HepG2 (cell line): Measurements from ENCODE around the gene COL9A3. TPM values are rescaled to one million over a fixed set of nuclear protein-coding genes. Genes with fewer than 3 reads are reported as not detected.

Experiments
- ATF7 ChIP-seq, 2 experiments: fragments of 450-650 bp in 1 of 2; sonication (generic) in 1 of 2; formaldehyde crosslinking in 1 of 2; IDR thresholded peaks; 2 replicates each; pipeline versions ENCODE4 v1.4.0 to v1.6.1; 2016 to 2020; ENCODE audit warnings: antibody characterized with exemption in 1 of 2, mild to moderate bottlenecking in 1 of 2, missing genetic modification reagents in 1 of 2
- CHCHD3 ChIP-seq: sonication (generic); formaldehyde crosslinking; IDR thresholded peaks from 2 replicates; pipeline ENCODE4 v1.8.0; 2022; ENCODE audit warnings: mild to moderate bottlenecking, missing genetic modification reagents, moderate library complexity
- CREB1 ChIP-seq, 2 experiments: fragments of 450-650 bp in 1 of 2; IDR thresholded peaks; 2 replicates each; pipeline ENCODE4 v1.6.1; 2016 to 2017; ENCODE audit warnings: control low read depth in 1 of 2, mild to moderate bottlenecking in 1 of 2, missing compliant biosample characterization in 1 of 2, missing genetic modification characterization in 1 of 2
- DRAP1 ChIP-seq: IDR thresholded peaks from 2 replicates; pipeline ENCODE4 v1.6.1; 2016; ENCODE audit warnings: missing genetic modification reagents, missing compliant biosample characterization
- GLI4 ChIP-seq: sonication (generic); formaldehyde crosslinking; IDR thresholded peaks from 2 replicates; pipeline ENCODE4 v1.5.1; 2020; ENCODE audit warnings: missing genetic modification reagents, mild to moderate bottlenecking, moderate library complexity, borderline replicate concordance
- GZF1 ChIP-seq: sonication (generic); formaldehyde crosslinking; IDR thresholded peaks from 2 replicates; pipeline ENCODE4 v1.5.1; 2020; ENCODE audit warnings: mild to moderate bottlenecking, missing genetic modification reagents
- HIC2 ChIP-seq: sonication (generic); formaldehyde crosslinking; IDR thresholded peaks from 2 replicates; pipeline ENCODE4 v1.9.0; 2022; ENCODE audit warnings: low read depth, missing genetic modification reagents
- MAX ChIP-seq: IDR thresholded peaks from 2 replicates; pipeline ENCODE4 v1.6.1; 2012; ENCODE audit warnings: inconsistent platforms
- NFIB ChIP-seq: sonication (generic); formaldehyde crosslinking; IDR thresholded peaks from 2 replicates; pipeline ENCODE4 v1.9.0; 2021; ENCODE audit warnings: missing genetic modification reagents, mild to moderate bottlenecking, borderline replicate concordance
- PAF1 ChIP-seq: IDR thresholded peaks from 2 replicates; pipeline ENCODE4 v1.6.1; 2016; ENCODE audit warnings: missing genetic modification reagents, missing compliant biosample characterization
- RBM39 ChIP-seq: fragments of 200-400 bp; formaldehyde crosslinking; IDR thresholded peaks from one replicate; pipeline ENCODE4 v1.6.1; 2018; ENCODE audit warnings: antibody characterized with exemption, mild to moderate bottlenecking, low read depth, low read length; ENCODE audit not compliant: poor library complexity, severe bottlenecking
- SIN3A ChIP-seq: IDR thresholded peaks from 2 replicates; pipeline ENCODE4 v1.6.1; 2011; ENCODE audit warnings: low read depth, mild to moderate bottlenecking, control low read depth, low read length, borderline replicate concordance
- SP4 ChIP-seq: sonication (generic); formaldehyde crosslinking; IDR thresholded peaks from 2 replicates; pipeline ENCODE4 v1.8.1; 2023; ENCODE audit warnings: mild to moderate bottlenecking, missing genetic modification reagents
- TAF1 ChIP-seq: sonication (generic); formaldehyde crosslinking; IDR thresholded peaks from 2 replicates; pipeline ENCODE4 v1.4.0; 2020; ENCODE audit warnings: missing genetic modification reagents
- UBTF ChIP-seq: sonication (generic); formaldehyde crosslinking; IDR thresholded peaks from 2 replicates; pipeline ENCODE4 v1.4.0; 2020; ENCODE audit warnings: mild to moderate bottlenecking, missing genetic modification reagents
- YEATS4 ChIP-seq: sonication (generic); formaldehyde crosslinking; IDR thresholded peaks from 2 replicates; pipeline ENCODE4 v1.4.0; 2020; ENCODE audit warnings: missing genetic modification reagents, borderline replicate concordance
- ZNF484 ChIP-seq: sonication (generic); formaldehyde crosslinking; IDR thresholded peaks from 2 replicates; pipeline ENCODE4 v1.5.1; 2020; ENCODE audit warnings: mild to moderate bottlenecking, low read depth, missing genetic modification reagents, borderline replicate concordance
- ZNF556 ChIP-seq: sonication (generic); formaldehyde crosslinking; IDR thresholded peaks from 2 replicates; pipeline ENCODE4 v1.4.0; 2020; ENCODE audit warnings: mild to moderate bottlenecking, missing genetic modification reagents, borderline replicate concordance
- ZNF564 ChIP-seq: sonication (generic); formaldehyde crosslinking; IDR thresholded peaks from 2 replicates; pipeline ENCODE4 v1.8.1; 2023; ENCODE audit warnings: mild to moderate bottlenecking, missing genetic modification reagents
- ZNF598 ChIP-seq: sonication (generic); formaldehyde crosslinking; IDR thresholded peaks from 2 replicates; pipeline ENCODE4 v1.5.1; 2020; ENCODE audit warnings: mild to moderate bottlenecking, missing genetic modification reagents, borderline replicate concordance
- ZSCAN22 ChIP-seq: sonication (generic); formaldehyde crosslinking; IDR thresholded peaks from 2 replicates; pipeline ENCODE4 v1.4.0; 2020; ENCODE audit warnings: mild to moderate bottlenecking, missing genetic modification reagents
- polyA plus RNA-seq, 8 experiments: library from polyadenylated mRNA; depleted of rRNA in 3 of 8; stranded (reverse) in 7 of 8; unstranded in 1 of 8; fragments of >200 nt; fragmentation: Illumina TruSeq in 4 of 8; extraction: Trizol in 4 of 8; gene quantifications; 2 replicates each; pipeline versions ENCODE4 v1.2.1 to v1.2.3, GENCODE V29; 2011 to 2016; ENCODE audit warnings: low read depth in 4 of 8, missing spikeins in 1 of 8, mixed read lengths in 1 of 8; ENCODE audit not compliant: insufficient read depth in 1 of 8
- total RNA-seq, 5 experiments: library from RNA; depleted of rRNA; stranded (reverse); fragments of >200 nt; fragmentation: Illumina TruSeq; extraction: Trizol; gene quantifications; 2 replicates each; pipeline ENCODE4 v1.2.3, GENCODE V29; 2016; ENCODE audit warnings: low read depth in 1 of 5
- TF ChIP-seq, protein P1 (sequence below): sonication (generic); formaldehyde crosslinking; IDR thresholded peaks from 2 replicates; pipeline ENCODE4 v1.8.1; 2023; ENCODE audit warnings: mild to moderate bottlenecking, inconsistent platforms, moderate library complexity, missing genetic modification reagents, borderline replicate concordance

The COL9A3 gene
- total and polyA plus RNA-seq, 2 of the 13 experiments (the other 11 are each of a cell fraction or from before 2014, with no cell fraction given) = 155 to 204 TPM

GRCh38 chr20:62876902-62877816 is 60.3 kb downstream of the COL9A3 start (continued):
- TF ChIP-seq GLI4 (no peak), SIN3A (0 out of 2 replicates have a peak, but pooled peaks have one; percentile 31), SP4 (CRISPR knock-in tag) (peak; percentile 21; the same call in 1 of the 2 replicates), DRAP1 (no peak), HIC2 (CRISPR knock-in tag) (0 out of 2 replicates have a peak, but pooled peaks have one; percentile 34), CHCHD3 (CRISPR knock-in tag) (no peak), CREB1 (IDR thresholded peaks at IDR 0.05) (no peak), CREB1 (CRISPR knock-in tag; IDR thresholded peaks at IDR 0.05) (no peak), TAF1 (no peak), ZNF598 (CRISPR knock-in tag) (peak; percentile 53; the same call in 1 of the 2 replicates), YEATS4 (no peak), MAX (0 out of 2 replicates have a peak, but pooled peaks have one; percentile 30), ZNF484 (CRISPR knock-in tag) (no peak), ATF7 (IDR thresholded peaks at IDR 0.05) (no peak), ATF7 (CRISPR knock-in tag; IDR thresholded peaks at IDR 0.05) (no peak), ZSCAN22 (no peak), NFIB (CRISPR knock-in tag) (no peak), GZF1 (CRISPR knock-in tag) (0 out of 2 replicates have a peak, but pooled peaks have one; percentile 52), RBM39 (peak; percentile 64), PAF1 (no peak), UBTF (CRISPR knock-in tag) (peak; percentile 49; the same call in 1 of the 2 replicates), ZNF564 (CRISPR knock-in tag) (no peak), ZNF556 (CRISPR knock-in tag) (no peak)
- TF ChIP-seq, protein P1, sequence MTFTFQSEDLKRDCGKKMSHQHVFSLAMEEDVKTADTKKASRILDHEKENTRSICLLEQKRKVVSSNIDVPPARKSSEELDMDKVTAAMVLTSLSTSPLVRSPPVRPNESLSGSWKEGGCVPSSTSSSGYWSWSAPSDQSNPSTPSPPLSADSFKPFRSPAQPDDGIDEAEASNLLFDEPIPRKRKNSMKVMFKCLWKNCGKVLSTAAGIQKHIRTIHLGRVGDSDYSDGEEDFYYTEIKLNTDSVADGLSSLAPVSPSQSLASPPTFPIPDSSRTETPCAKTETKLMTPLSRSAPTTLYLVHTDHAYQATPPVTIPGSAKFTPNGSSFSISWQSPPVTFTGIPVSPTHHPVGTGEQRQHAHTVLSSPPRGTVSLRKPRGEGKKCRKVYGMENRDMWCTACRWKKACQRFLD (CRISPR knock-in tag) = no peak
